ENCODE results near the gene SATB2.

Gene SATB2

DNA sequence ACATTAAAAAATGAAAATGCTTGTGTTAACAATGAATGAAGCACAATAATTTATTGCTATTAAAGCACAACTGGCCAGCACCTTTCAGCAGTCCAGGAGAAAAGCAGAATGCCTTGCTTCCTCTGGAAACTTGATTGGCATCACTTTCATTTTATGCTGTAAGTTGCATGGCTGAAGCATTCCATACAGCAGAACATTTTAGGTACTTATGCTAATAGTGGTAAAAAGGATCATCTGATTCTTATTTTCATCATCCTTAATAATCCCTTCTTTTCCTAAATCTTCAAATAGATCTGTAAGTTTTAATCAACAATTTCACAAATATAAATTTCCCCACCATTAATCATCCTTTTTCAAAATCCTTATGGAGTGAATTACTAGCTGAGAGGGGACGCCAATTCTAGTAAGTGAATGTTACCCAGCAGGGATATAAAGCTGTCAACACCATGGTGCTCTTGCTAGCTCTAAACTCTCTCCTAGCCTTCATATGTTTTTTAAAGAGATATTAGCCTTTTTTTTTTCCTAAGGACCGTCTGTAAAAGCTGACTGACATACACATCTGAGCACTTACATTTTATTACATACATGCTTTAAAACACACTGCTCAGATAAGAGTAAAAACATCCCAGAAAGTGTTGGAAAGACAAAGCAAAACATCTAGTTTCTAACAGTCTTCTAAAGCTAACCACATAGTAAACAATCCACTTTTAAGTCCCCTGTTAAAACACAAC lies 5.3 kb downstream of the SATB2 start:
- no peak for DNase-seq (ENCODE audit: low read depth)

- DNase-seq (ENCODE audit: low read depth): no peak
These were observed 7.8 kb downstream of the SATB2 start for GRCh38 chr2:199449956-199450355.

DNA sequence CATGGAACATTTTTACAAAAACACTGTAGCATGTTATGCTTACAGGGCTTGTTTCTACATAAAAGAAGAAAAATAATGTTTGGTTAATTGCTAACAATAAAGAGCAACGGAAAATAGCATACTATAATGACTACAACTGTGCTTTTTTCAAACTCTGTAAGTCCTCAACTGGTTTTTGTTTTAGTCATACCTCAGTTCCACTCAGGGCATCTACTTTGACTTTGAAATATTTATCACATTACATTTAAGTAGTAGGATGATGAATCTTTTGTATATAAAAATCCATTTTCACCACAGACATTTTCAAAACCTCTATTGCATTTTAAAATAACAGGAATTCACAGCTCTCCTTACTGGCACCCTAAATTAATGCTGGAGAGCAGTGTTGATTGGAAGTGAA lies 8.3 kb downstream of the SATB2 start:
- no peak for DNase-seq (ENCODE audit: low read depth)

DNA sequence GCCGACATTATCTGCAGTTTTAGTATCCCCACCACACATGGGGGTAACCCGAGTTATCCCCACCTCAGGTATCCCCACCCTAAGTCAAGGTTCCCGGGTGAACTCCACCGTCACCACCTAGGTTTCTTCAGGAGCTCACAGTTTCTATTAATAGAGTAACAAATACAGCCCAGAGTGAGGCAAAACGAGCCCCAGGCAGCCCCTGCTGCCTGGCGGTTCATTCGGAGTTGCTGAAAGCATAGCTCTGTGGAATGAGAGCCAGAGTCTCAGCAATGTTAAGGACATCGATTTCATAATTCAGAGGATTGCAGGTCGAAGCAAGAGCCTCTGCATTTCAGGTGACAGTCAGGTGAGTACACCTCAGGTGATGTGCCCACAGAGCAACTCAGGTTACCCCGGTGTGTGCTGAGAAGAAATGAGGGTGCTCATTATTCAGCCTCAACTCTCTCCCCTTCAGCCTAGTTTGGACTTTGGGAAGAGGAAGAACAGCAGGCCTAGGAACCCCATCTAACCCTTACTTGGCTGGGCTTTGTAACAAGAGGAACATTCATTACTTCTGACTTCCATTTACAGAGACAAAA lies 10.7 kb downstream of the SATB2 start:
- no peak for DNase-seq (ENCODE audit: low read depth)

DNA sequence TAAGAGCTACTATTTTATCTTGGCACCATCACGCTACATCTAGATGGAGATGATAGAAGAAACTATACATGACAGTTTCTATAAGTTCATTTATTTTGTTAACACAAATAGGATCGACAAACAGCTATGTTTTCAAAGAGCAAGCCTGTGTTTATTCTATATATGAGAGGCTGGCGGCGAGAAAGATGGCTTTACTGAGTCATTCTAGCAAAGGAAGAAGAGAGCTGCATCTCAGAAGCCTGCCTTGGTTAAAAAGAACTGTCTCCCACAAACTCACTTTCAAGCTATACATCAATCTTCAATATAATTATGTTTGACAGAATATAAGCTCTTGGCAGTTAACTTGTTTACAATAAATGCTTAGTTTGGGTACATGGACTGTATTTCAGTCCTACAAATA lies 13.0 kb downstream of the SATB2 start:
- DNase-seq (ENCODE audit: low read depth): no peak

DNA sequence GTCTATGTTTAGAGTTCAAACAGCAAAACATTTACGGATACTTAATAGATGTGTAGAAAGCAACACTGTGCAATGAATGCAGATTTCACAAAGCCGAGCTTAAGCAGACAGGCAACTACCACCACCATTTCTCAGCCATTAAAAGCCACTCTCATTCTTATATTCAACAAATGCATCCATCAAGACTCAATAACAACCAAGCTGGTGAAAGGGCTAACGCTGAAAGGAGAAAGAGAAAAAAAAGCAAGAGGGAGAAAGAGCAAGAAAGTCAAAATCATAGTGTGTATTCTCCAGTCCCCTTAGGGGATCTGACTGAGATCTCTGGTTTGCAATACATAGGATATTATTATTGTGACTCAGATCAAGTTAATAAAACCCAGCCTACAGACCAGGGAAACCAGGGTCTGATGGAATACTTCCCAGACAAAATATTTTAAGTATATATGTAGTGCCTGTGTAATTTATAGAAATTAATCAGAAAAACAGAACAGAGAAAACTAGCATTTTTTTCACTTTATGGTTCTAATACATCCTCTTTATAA lies 14.1 kb downstream of the SATB2 start:
- no peak for DNase-seq (ENCODE audit: low read depth)

- no peak for DNase-seq (ENCODE audit: low read depth)
These were observed 15.6 kb downstream of the SATB2 start for GRCh38 chr2:199442173-199442572.

DNA sequence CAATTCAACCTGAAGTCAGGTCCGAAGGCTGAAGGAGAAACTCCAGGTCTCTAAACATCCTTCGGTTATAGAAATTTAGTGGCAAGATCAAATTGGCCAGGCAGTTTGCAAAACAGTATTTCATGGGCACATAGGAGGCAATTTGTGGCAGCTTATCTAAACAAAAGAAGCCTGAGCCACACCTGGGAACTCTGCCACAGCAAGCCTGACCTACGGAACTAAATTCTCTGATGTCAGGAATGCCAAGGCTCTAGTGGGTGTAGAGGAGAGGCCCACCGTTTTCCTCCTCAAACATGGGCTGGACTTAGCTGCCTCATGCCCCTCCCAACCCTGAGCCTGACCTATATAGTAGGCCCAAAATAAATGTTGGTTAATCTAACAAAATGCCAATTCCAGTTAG lies 16.0 kb downstream of the SATB2 start:
- no peak for DNase-seq (ENCODE audit: low read depth)

- DNase-seq (ENCODE audit: low read depth): no peak
These were observed 17.6 kb downstream of the SATB2 start for GRCh38 chr2:199440118-199440517.

DNA sequence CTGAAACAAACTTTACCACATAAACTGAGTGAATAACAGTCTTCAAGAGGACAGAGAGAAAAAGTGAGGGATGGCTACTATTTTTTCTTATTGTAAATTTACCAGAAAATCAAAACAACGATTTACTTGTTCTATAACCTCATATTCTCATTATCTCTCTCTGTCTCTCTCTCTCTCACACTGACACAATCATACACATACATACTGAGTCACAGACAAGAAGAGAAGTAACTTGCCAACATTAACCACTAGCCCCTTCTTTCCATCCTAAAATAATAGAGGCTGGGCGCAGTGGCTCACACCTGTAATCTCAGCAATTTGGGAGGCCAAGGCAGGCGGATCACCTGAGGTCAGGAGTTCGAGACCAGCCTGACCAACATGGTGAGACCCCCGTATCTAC lies 18.2 kb downstream of the SATB2 start:
- no peak for DNase-seq (ENCODE audit: low read depth)

DNA sequence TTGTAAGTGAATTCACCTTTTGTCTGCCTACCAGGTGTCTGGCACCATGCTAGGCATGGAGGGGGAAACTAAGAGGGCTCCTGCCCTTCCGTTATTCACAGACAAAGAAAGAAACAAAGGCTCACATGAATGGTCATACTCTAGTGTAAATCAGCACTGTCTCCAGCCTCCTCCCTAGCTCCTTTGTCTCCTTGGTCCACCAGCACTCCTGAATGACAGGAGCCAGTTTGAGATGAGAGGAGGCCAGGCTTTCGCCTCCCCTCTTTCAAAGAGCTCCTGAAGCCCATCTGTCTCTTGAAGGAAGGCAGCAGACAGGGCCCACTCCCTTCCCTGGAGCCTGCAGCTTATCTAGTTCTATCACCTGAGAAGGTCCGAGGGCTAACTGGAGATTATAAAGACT lies 18.7 kb downstream of the SATB2 start:
- DNase-seq (ENCODE audit: low read depth): no peak

DNA sequence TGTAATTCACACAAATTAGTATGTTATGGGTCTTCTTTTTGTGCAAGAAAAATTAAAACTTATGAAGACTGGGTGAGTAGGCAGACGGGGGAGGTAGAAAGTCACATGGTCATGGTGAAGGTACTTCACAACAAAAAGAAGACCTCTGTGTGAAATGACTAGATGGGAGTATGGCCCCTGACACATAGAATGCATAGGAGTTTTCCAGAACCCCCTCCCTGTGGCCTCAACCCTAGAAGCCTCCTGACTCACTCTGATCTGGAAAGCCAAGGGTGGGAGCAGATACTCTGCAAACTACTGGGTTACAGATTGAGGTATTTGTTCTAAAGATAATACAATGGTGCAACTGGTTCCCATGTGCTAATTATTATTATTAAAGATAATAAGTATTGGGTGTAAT lies 23.2 kb downstream of the SATB2 start:
- DNase-seq (ENCODE audit: low read depth): no peak

DNA sequence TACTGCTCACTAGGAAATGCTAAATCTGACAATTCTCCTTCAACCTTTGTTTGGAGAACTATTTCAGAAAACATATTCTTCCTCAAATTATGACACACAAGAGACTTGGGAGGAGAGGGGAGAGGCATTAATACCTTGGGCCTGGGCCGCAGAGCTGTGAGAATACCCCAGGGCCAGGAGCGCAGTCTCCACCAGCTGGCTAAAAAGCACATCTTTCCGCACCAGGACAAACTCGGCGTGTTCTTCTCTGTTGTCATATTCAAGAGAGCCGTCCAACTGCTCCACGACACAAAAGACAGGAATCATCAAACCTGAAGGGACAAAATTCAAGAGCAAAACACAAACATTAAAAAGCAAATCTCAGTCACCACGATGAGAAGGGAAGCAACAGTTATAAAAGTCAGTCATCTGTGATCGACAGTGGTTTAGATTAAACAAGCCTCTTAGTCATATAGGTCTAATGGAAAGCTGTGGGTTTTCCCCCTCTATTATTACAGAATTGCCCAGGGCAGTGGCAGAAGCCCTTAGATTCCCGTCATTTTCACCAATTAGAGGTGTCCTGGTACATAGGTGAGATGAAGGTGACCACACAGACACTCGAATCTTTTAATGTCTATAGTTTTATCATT lies 24.4 kb downstream of the SATB2 start:
- DNase-seq (ENCODE audit: low read depth): no peak

DNA sequence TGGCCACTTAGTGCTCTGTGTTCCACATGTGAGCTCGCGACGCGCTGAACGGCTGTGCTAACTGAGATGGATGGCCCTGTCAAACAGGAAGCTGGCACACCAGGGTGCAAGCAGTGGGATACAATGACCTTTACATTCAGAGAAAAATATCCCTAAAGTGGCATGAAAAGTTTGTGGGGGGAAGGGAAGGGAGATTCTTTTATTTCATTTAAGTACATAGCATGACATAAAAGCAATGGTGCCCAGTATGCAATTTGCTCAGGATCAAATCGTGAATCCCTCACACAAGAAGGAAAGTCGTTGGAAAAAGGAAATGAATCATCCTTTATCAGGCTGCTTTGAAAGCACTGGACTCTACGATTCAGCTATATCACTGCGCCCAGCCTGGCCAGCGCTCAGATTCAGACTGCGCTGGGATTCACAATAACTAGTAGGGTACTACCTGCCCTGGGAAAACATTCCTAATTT lies 26.0 kb downstream of the SATB2 start:
- no peak for DNase-seq (ENCODE audit: low read depth)

DNA sequence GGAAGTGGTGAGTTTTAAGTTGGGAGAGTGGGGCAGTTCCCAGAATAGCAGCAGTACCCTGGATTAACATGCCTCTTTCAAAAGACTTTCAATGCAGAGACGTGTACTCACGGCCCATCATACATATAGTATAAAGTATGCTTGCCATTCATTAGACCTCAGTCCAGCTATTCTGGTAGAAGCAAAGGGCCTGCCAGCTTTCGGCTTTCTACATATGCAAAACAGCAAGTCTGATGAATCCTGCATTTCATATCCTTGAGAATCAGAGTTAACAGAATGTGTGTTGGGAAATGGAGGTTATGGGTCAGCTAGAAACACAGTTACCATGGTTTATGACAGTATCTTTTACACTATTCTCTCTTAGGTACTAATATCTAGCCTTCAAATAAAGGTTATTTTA lies 27.5 kb downstream of the SATB2 start:
- no peak for DNase-seq (ENCODE audit: low read depth)

- no peak for DNase-seq (ENCODE audit: low read depth)
These were observed 29.4 kb downstream of the SATB2 start for GRCh38 chr2:199428291-199428690.

DNA sequence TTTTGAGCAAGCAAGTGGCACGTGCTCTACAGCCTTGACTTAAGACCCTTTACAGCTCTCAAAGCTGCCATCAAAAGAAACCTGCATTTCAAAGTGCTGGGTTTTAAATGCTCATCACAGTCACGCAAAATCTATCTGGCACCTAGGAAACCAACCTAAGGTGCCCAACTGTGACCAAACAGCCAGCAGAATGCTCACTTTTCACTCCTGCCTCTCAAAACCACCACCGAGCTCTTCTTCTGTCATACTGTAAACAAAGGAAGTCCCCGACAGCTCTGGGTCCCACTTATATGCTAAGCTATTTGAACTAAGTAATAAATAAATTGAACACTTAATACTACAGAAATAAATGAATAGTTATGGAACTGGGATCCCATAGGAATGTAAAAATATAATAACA lies 33.6 kb downstream of the SATB2 start:
- DNase-seq (ENCODE audit: low read depth): no peak

DNA sequence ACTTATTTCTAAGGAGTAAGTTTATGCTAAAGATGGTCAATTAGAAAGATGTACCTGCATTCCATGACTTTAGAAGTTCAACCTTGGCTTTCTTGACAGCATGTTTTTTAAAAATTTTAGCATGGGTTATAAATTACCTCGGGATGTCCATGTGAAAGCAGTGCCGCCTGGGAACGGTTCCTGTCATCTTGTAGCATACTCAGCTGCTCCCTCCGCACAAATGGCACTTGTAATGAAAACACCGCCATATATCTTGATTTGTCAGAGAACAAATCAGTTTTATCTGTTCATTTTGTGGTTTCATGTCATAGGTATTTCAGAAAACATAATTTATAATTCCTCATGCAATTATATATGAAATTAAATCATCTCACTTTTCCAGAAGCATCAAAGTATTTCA lies 38.3 kb downstream of the SATB2 start:
- no peak for DNase-seq (ENCODE audit: low read depth)

- DNase-seq (ENCODE audit: low read depth): no peak
These were observed 43.3 kb downstream of the SATB2 start for GRCh38 chr2:199414465-199414864.

DNA sequence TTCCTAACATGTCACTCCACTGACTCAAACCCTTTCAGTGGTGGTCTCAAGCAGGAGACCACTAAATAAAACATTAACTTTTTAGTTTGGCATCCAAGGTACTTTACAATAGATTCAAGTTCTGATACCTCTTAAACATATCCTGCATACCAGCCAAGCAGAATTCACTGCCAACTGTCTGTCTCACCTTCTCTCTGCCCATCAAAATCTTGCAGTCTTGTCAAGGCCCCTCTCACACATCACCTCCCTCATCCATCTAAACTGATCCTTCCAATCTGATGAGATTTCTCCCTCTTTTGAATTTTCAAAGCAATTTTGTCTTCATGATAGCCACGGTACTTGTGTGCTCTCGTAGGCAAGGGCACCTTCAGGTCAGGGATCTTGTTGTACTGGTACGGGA lies 43.7 kb downstream of the SATB2 start:
- DNase-seq (ENCODE audit: low read depth): no peak

GRCh38 chr2:199409759-199410529 lies 47.8 kb downstream of the SATB2 start:
- DNase-seq (ENCODE audit: low read depth): no peak

DNA sequence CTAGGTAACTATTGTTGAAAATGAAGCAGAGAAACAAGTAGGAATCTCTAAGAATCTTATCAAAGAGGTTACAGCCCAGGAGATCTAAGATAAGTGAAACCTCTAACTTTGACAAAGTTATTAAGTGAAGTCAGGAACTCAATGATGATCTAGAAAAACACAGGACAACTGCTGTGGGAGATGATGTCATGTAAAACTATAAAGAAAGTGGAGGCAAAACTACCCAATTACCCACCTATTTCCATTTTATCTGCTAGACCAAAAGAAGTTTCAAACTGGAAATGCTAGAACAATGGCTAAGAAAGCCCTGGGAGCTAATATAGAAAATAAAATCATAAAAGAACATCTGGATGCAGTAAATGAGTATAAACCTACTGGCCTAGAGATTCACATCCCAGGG lies 50.3 kb downstream of the SATB2 start:
- no peak for DNase-seq (ENCODE audit: low read depth)

DNA sequence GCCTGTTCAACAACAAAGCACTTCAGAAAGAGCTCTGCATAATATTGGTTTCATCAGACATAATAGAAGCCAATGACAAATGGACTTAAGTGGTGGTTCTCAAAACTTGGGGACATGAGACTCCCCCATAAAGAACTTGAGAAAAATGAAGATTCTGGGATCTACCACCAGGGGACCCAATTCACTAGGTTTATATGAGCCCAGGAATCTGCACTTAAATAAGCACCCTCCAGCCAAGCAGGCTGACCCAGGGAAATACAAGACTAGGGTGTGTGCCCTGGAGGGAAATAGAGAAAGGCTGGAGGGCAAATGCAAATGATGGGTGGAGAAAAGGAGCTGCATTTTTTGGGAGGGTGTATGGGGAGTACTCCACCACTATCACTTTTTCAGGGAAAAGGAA lies 52.5 kb downstream of the SATB2 start:
- no peak for DNase-seq (ENCODE audit: low read depth)

Data from stimulated activated CD8-positive, alpha-beta memory T cell treated with anti-CD3 and anti-CD28 coated beads, Interleukin-15, amount 100 ng/mL, for 1 hour (primary cell).